ENCODE results near the gene JAKMIP2.

Gene JAKMIP2

DNA sequence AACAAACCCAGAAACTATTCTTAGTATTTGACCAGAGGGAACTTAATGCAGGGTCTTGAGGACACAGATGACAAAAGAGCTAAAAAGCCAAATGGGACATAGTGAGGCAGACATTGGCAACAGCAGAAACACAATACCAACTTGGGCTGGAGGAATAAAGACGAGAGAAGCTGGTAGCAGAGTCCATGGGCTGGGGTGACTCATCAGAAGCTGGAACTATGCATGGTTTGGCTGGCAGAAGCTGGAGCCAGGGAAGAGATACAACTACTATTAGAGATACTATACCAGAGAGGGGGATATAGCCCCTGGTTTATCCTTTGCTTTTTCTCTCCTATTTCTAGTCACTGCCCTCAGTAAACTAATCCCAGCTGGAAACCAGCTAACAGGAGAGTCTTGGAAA lies 243.5 kb downstream of the JAKMIP2 start:
- Histone ChIP-seq H3K36me3 (ENCODE audit: control insufficient read depth, low read length) (no peaks in the 10 kb centered on the region), H3K27me3 (ENCODE audit: control insufficient read depth, low read length) (peaks cover 7% of the 10 kb centered on the region; the same call in 1 of the 2 replicates), H3K9me3 (ENCODE audit: control insufficient read depth, insufficient read depth, low read length) (no peaks in the 10 kb centered on the region), H3K79me2 (ENCODE audit: control insufficient read depth, low read length) (no peaks in the 10 kb centered on the region), H3K27ac (ENCODE audit: low read depth, low read length) (no peak overlapping the region), H3K4me3 (ENCODE audit: low read length) (no peak overlapping the region), H4K20me1 (ENCODE audit: control insufficient read depth, insufficient read depth, low read depth, low read length) (no peaks in the 10 kb centered on the region), H3K4me1 (ENCODE audit: control insufficient read depth, low read length) (no peaks in the 10 kb centered on the region), H3K9me2 (replicated peaks; ENCODE audit: control insufficient read depth, low read length) (no peaks in the 10 kb centered on the region), H3F3A (ENCODE audit: control insufficient read depth, insufficient read depth) (no peaks in the 10 kb centered on the region), H3K4me2 (ENCODE audit: low read length) (no peak overlapping the region)
- no peak for TF ChIP-seq EZH2phosphoT487 (IDR thresholded peaks at IDR 0.05; ENCODE audit: borderline replicate concordance, low read length)
- TF ChIP-seq, protein P1, sequence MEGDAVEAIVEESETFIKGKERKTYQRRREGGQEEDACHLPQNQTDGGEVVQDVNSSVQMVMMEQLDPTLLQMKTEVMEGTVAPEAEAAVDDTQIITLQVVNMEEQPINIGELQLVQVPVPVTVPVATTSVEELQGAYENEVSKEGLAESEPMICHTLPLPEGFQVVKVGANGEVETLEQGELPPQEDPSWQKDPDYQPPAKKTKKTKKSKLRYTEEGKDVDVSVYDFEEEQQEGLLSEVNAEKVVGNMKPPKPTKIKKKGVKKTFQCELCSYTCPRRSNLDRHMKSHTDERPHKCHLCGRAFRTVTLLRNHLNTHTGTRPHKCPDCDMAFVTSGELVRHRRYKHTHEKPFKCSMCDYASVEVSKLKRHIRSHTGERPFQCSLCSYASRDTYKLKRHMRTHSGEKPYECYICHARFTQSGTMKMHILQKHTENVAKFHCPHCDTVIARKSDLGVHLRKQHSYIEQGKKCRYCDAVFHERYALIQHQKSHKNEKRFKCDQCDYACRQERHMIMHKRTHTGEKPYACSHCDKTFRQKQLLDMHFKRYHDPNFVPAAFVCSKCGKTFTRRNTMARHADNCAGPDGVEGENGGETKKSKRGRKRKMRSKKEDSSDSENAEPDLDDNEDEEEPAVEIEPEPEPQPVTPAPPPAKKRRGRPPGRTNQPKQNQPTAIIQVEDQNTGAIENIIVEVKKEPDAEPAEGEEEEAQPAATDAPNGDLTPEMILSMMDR (IDR thresholded peaks at IDR 0.05; ENCODE audit: low read depth, low read length, poor library complexity, severe bottlenecking) = no peak

DNA sequence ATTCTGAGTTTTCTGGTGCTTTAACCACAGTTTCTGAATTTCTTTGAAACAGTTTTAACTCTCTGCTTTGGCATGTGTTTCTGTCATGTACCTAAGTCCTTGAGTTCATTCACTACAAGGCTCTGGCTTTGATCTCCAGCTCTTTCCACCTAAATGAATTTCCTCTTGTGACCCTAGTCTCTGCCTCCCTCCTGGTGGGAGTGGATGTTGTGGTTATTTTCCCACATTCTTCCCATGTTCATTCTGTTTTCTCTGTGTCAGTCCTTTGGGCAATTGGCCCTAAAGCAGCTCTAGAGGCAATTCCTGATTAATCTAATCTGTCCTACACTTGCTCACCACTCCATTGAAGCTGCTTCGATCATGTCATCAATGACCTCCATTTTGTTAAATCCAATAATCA lies 244.3 kb downstream of the JAKMIP2 start:
- Histone ChIP-seq H3K27me3 (ENCODE audit: control insufficient read depth, low read length) (peaks cover 7% of the 10 kb centered on the region; the same call in 1 of the 2 replicates), H3K4me1 (ENCODE audit: control insufficient read depth, low read length) (no peaks in the 10 kb centered on the region), H4K20me1 (ENCODE audit: control insufficient read depth, insufficient read depth, low read depth, low read length) (no peaks in the 10 kb centered on the region), H3K4me3 (ENCODE audit: low read length) (no peak overlapping the region), H3K79me2 (ENCODE audit: control insufficient read depth, low read length) (no peaks in the 10 kb centered on the region), H3F3A (ENCODE audit: control insufficient read depth, insufficient read depth) (no peaks in the 10 kb centered on the region), H3K36me3 (ENCODE audit: control insufficient read depth, low read length) (no peaks in the 10 kb centered on the region), H3K9me2 (replicated peaks; ENCODE audit: control insufficient read depth, low read length) (no peaks in the 10 kb centered on the region), H3K27ac (ENCODE audit: low read depth, low read length) (no peak overlapping the region), H3K9me3 (ENCODE audit: control insufficient read depth, insufficient read depth, low read length) (no peaks in the 10 kb centered on the region; the same call in 1 of the 2 replicates), H3K4me2 (ENCODE audit: low read length) (no peak overlapping the region)
- TF ChIP-seq, protein P1 (IDR thresholded peaks at IDR 0.05; ENCODE audit: low read depth, low read length, poor library complexity, severe bottlenecking) = no peak
- TF ChIP-seq EZH2phosphoT487 (IDR thresholded peaks at IDR 0.05; ENCODE audit: borderline replicate concordance, low read length) = no peak

Measured in DOHH2 (cell line).